HepG2 (cell line): ENCODE results near the gene KDM3B. TPM values are rescaled to one million over a fixed set of nuclear protein-coding genes. Genes with fewer than 3 reads are reported as not detected.

Source experiments
- ATAC-seq: fragments of 200-7000 bp; cut with Tn5 transposase; 3 replicates; pipeline ENCODE4 v1.9.1; 2020; ENCODE audit warnings: mild to moderate bottlenecking, moderate library complexity
- BruUV-seq: library from RNA; stranded (reverse); fragments of 400-500 nt; replicated peaks from 2 replicates; lab custom pipeline; 2021; lab: Mats Ljungman, UMichigan
- CTCF ChIA-PET: fragments of 300-600 bp; formaldehyde crosslinking; extraction: SDS; loops from one replicate; lab custom pipeline; 2021; ENCODE audit warnings: low total read pairs, inconsistent platforms, low intra/inter-chr PET ratio; lab: Yijun Ruan, JAX
- POLR2A ChIA-PET: fragments of 350-600 bp; sonication (Branson Sonifier 250); formaldehyde crosslinking; loops from one replicate; lab custom pipeline; 2020; ENCODE audit warnings: antibody characterized with exemption, inconsistent platforms; lab: Yijun Ruan, JAX
- DNase-seq: peaks from one replicate; pipeline ENCODE4 v3.0.0-alpha.2; 2015; ENCODE audit warnings: low spot score
- FAIRE-seq: peaks from 3 replicates; lab custom pipeline; 2011; peaks lifted over from hg19 to GRCh38; lab: Jason Lieb, UNC
- H2AFZ ChIP-seq: one replicate; pipeline ENCODE4 v1.6.1; 2011; ENCODE audit warnings: low read length, inconsistent platforms
- H3K27ac ChIP-seq: fragments of 300-600 bp; 3 replicates; pipeline ENCODE4 v1.8.0; 2011; ENCODE audit warnings: mixed run types, mild to moderate bottlenecking, mixed read lengths, low read length, inconsistent platforms; ENCODE audit not compliant: insufficient read depth; ENCODE audit errors: extremely low read length
- H3K27me3 ChIP-seq, 2 experiments: fragments of 200-600 bp in 1 of 2; 2 replicates in 1 of 2; 3 replicates in 1 of 2; pipeline versions ENCODE4 v1.6.0 to v1.8.0; 2011; ENCODE audit warnings: low read length in 2 of 2, mild to moderate bottlenecking in 2 of 2, moderate library complexity in 2 of 2, inconsistent platforms in 1 of 2; ENCODE audit not compliant: insufficient read depth in 2 of 2, control insufficient read depth in 1 of 2
- H3K36me3 ChIP-seq, 2 experiments: fragments of 200-600 bp in 1 of 2; replicated peaks in 1 of 2; 2 replicates in 1 of 2; 3 replicates in 1 of 2; pipeline versions ENCODE4 v1.5.1 to v1.8.0; 2011; ENCODE audit warnings: low read length in 2 of 2, inconsistent platforms in 1 of 2; ENCODE audit not compliant: insufficient read depth in 2 of 2, control insufficient read depth in 1 of 2
- H3K4me1 ChIP-seq: 2 replicates; pipeline ENCODE4 v1.5.1; 2012; ENCODE audit warnings: low read length, inconsistent platforms; ENCODE audit not compliant: insufficient read depth
- H3K4me2 ChIP-seq: 2 replicates; pipeline ENCODE4 v1.6.0; 2011; ENCODE audit warnings: low read depth, low read length, inconsistent platforms
- H3K4me3 ChIP-seq, 3 experiments: fragments of 200-600 bp in 1 of 3; sonication (generic), shearing (Covaris generic) in 1 of 3; replicated peaks in 1 of 3; 2 replicates each; pipeline ENCODE4 v1.5.1; 2011 to 2016; ENCODE audit warnings: low read length in 3 of 3, inconsistent platforms in 2 of 3, low read depth in 2 of 3, mild to moderate bottlenecking in 2 of 3, control low read depth in 1 of 3, mixed read lengths in 1 of 3; ENCODE audit not compliant: insufficient read depth in 1 of 3
- H3K79me2 ChIP-seq: one replicate; pipeline ENCODE4 v1.6.1; 2011; ENCODE audit warnings: low read length, inconsistent platforms; ENCODE audit not compliant: insufficient read depth
- H3K9ac ChIP-seq: 2 replicates; pipeline ENCODE4 v1.6.0; 2011; ENCODE audit warnings: mild to moderate bottlenecking, low read depth, low read length, inconsistent platforms; ENCODE audit not compliant: insufficient read depth
- H3K9me3 ChIP-seq: 2 replicates; pipeline ENCODE4 v1.5.1; 2012; ENCODE audit warnings: mild to moderate bottlenecking, low read length
- H4K20me1 ChIP-seq: 2 replicates; pipeline ENCODE4 v1.6.0; 2011; ENCODE audit warnings: inconsistent platforms, mild to moderate bottlenecking, low read length, moderate library complexity; ENCODE audit not compliant: insufficient read depth
- ARNT2 ChIP-seq: sonication (generic); formaldehyde crosslinking; IDR thresholded peaks from 2 replicates; pipeline ENCODE4 v1.8.0; 2022; ENCODE audit warnings: mild to moderate bottlenecking, low read depth, missing genetic modification reagents, moderate library complexity
- BCL6 ChIP-seq: IDR thresholded peaks from 2 replicates; pipeline ENCODE4 v1.6.1; 2016; ENCODE audit warnings: missing genetic modification reagents, missing compliant biosample characterization
- CENPBD1 ChIP-seq: sonication (generic); formaldehyde crosslinking; IDR thresholded peaks from 2 replicates; pipeline ENCODE4 v1.8.0; 2022; ENCODE audit warnings: missing genetic modification reagents, low read depth, mild to moderate bottlenecking, borderline replicate concordance
- CREM ChIP-seq, 2 experiments: sonication (generic) in 1 of 2; formaldehyde crosslinking in 1 of 2; IDR thresholded peaks; 2 replicates each; pipeline versions ENCODE4 v1.4.0 to v1.6.1; 2016 to 2020; ENCODE audit warnings: antibody characterized with exemption in 1 of 2, mild to moderate bottlenecking in 1 of 2, missing genetic modification reagents in 1 of 2
- ELF4 ChIP-seq: sonication (generic); formaldehyde crosslinking; IDR thresholded peaks from 2 replicates; pipeline ENCODE4 v1.5.0; 2020; ENCODE audit warnings: missing genetic modification reagents, mild to moderate bottlenecking, moderate library complexity, borderline replicate concordance
- GABPA ChIP-seq, 2 experiments: IDR thresholded peaks; 2 replicates each; pipeline ENCODE4 v1.6.1; 2011 to 2016; ENCODE audit warnings: low read depth in 2 of 2, low read length in 1 of 2, missing biosample characterization in 1 of 2, missing genetic modification characterization in 1 of 2
- HIVEP1 ChIP-seq: sonication (generic); formaldehyde crosslinking; IDR thresholded peaks from 2 replicates; pipeline ENCODE4 v1.4.0; 2020; ENCODE audit warnings: mild to moderate bottlenecking, missing genetic modification reagents
- HOXA9 ChIP-seq: sonication (generic); formaldehyde crosslinking; IDR thresholded peaks from 2 replicates; pipeline ENCODE4 v1.8.1; 2022; ENCODE audit warnings: missing genetic modification reagents, mild to moderate bottlenecking, moderate library complexity, borderline replicate concordance
- JUNB ChIP-seq: sonication (generic); formaldehyde crosslinking; IDR thresholded peaks from 2 replicates; pipeline ENCODE4 v1.8.0; 2022; ENCODE audit warnings: missing genetic modification reagents, mild to moderate bottlenecking, borderline replicate concordance
- MYC ChIP-seq: sonication (generic); formaldehyde crosslinking; IDR thresholded peaks from 2 replicates; pipeline ENCODE4 v1.9.0; 2021; ENCODE audit warnings: missing genetic modification reagents, borderline replicate concordance
- NFATC3 ChIP-seq: sonication (generic); formaldehyde crosslinking; IDR thresholded peaks from 2 replicates; pipeline ENCODE4 v1.5.1; 2020; ENCODE audit warnings: mild to moderate bottlenecking, missing genetic modification reagents
- NFKBIZ ChIP-seq: IDR thresholded peaks from 2 replicates; pipeline ENCODE4 v1.6.1; 2018; ENCODE audit warnings: missing genetic modification reagents, missing compliant biosample characterization
- RBM39 ChIP-seq: fragments of 200-400 bp; formaldehyde crosslinking; IDR thresholded peaks from one replicate; pipeline ENCODE4 v1.6.1; 2018; ENCODE audit warnings: antibody characterized with exemption, mild to moderate bottlenecking, low read depth, low read length; ENCODE audit not compliant: poor library complexity, severe bottlenecking
- RFX5 ChIP-seq: IDR thresholded peaks from 2 replicates; pipeline ENCODE4 v1.6.1; 2011; ENCODE audit warnings: low read depth, low read length, improper control_type of control experiment
- SALL1 ChIP-seq: sonication (generic); formaldehyde crosslinking; IDR thresholded peaks from 2 replicates; pipeline ENCODE4 v1.8.0; 2022; ENCODE audit warnings: mild to moderate bottlenecking, missing genetic modification reagents
- SAP130 ChIP-seq: IDR thresholded peaks from 2 replicates; pipeline ENCODE4 v1.6.1; 2016; ENCODE audit warnings: low read depth
- SMAD3 ChIP-seq: sonication (generic); formaldehyde crosslinking; IDR thresholded peaks from 2 replicates; pipeline ENCODE4 v1.4.0; 2020; ENCODE audit warnings: missing genetic modification reagents
- TEAD3 ChIP-seq: optimal IDR thresholded peaks from 2 replicates; pipeline ENCODE3; 2016; ENCODE audit warnings: borderline replicate concordance
- THAP11 ChIP-seq: IDR thresholded peaks from 2 replicates; pipeline ENCODE4 v1.6.1; 2016; ENCODE audit warnings: missing biosample characterization, missing genetic modification reagents
- YEATS2 ChIP-seq: sonication (generic); formaldehyde crosslinking; IDR thresholded peaks from 2 replicates; pipeline ENCODE4 v1.4.0; 2020; ENCODE audit warnings: missing genetic modification reagents, borderline replicate concordance
- ZFP37 ChIP-seq: sonication (generic); formaldehyde crosslinking; IDR thresholded peaks from 2 replicates; pipeline ENCODE4 v1.4.0; 2020; ENCODE audit warnings: missing genetic modification reagents, borderline replicate concordance
- ZFP82 ChIP-seq: sonication (generic); formaldehyde crosslinking; IDR thresholded peaks from 2 replicates; pipeline ENCODE4 v1.5.1; 2020; ENCODE audit warnings: mild to moderate bottlenecking, missing genetic modification reagents, borderline replicate concordance
- ZNF138 ChIP-seq: sonication (generic); formaldehyde crosslinking; IDR thresholded peaks from 2 replicates; pipeline ENCODE4 v1.5.0; 2020; ENCODE audit warnings: mild to moderate bottlenecking, low read depth, missing genetic modification reagents
- ZNF597 ChIP-seq: sonication (generic); formaldehyde crosslinking; IDR thresholded peaks from 2 replicates; pipeline ENCODE4 v1.5.0; 2020; ENCODE audit warnings: missing genetic modification reagents
- ZNF644 ChIP-seq: IDR thresholded peaks from 2 replicates; pipeline ENCODE4 v1.6.1; 2016; ENCODE audit warnings: low read depth
- ZNF792 ChIP-seq: IDR thresholded peaks from 2 replicates; pipeline ENCODE4 v1.6.1; 2016
- WGBS: methylation state at CpG from one replicate; pipeline ENCODE4 v1.1.6; 2017; ENCODE audit warnings: low lambda C conversion rate; 5-methylcytosine and 5-hydroxymethylcytosine counted together
- in situ Hi-C: cut with HindIII; loops from 2 replicates; pipeline ENCODE4 v1.10.0; 2017; ENCODE audit warnings: low pct_unique_long_range_greater_than_20kb; ENCODE audit not compliant: extremely low pct_ligation_motif_present
- intact Hi-C: fragments of 100-400 bp; cut with micrococcal nuclease; formaldehyde crosslinking; loops from one replicate; pipeline ENCODE4 v1.10.0; 2022; ENCODE audit not compliant: unreplicated experiment
- polyA plus RNA-seq, 8 experiments: library from polyadenylated mRNA; depleted of rRNA in 3 of 8; stranded (reverse) in 7 of 8; unstranded in 1 of 8; fragments of >200 nt; fragmentation: Illumina TruSeq in 4 of 8; extraction: Trizol in 4 of 8; gene quantifications; 2 replicates each; pipeline versions ENCODE4 v1.2.1 to v1.2.3, GENCODE V29; 2011 to 2016; ENCODE audit warnings: low read depth in 4 of 8, missing spikeins in 1 of 8, mixed read lengths in 1 of 8; ENCODE audit not compliant: insufficient read depth in 1 of 8
- total RNA-seq, 5 experiments: library from RNA; depleted of rRNA; stranded (reverse); fragments of >200 nt; fragmentation: Illumina TruSeq; extraction: Trizol; gene quantifications; 2 replicates each; pipeline ENCODE4 v1.2.3, GENCODE V29; 2016; ENCODE audit warnings: low read depth in 1 of 5

KDM3B gene
- total and polyA plus RNA-seq, 2 of the 13 experiments (the other 11 are each of a cell fraction or from before 2014, with no cell fraction given): 19.7 to 34.3 TPM

DNA sequence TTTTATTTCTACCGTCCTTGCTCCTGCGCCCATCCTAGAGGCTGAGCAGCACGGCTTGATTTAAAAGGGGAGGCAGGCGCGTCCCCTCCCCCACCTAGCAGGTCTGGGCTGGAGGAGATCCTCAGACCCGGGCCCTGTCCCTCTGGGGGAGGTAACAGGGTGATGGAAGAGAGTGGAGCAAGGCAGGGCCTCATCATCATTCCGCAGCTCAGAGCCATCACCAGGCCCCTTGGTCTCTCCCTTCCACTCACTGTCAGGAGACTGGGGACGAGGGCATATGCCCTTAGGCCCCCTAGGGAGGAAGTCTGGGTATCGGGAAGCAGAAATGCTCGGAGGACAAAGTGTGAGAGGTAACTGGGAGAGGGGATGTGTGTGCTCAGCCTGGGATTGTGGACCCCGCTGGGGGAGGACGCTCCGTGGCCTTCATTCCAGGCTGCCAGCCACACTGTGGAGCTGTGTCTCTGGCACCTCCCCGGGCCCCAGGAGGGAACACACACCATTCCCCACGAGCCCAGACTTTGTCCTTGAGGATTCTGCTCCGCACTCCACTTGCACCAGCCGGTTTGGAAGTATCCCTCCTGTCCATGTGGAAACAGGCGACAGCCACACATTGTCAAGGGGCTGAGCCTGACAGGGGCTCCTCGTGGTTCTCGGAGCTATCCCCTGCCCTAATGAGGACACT lies 87.1 kb downstream of the KDM3B start:
- ATAC-seq (peak; percentile 62), DNase-seq (no peak), FAIRE-seq (no peak)
- ChIA-PET CTCF (no interaction called here), POLR2A (interaction anchor here (1.3 kb wide), 1 partner anchor 26 kb away, joined by 3 read pairs; the partner anchor contains the start of gene EGR1)
- in situ Hi-C loops: loop anchor here (10.0 kb wide), 1 partner anchor 65 kb away; no protein-coding TSS in a partner anchor
- intact Hi-C loops: no loop called here
- Histone ChIP-seq H3K79me2 (no peaks in the 10 kb centered on the region), H3K27ac (no peak overlapping the region), H3K4me3 (peak overlapping the region; percentile 68 to 77 (median 76)), H3K27me3 (no peaks in the 10 kb centered on the region; a peak in 1 of 5 replicates), H4K20me1 (no peaks in the 10 kb centered on the region), H3K4me1 (peaks cover 42% of the 10 kb centered on the region), H3K9ac (peak overlapping the region; percentile 49), H3K4me2 (peak overlapping the region; percentile 99), H3K9me3 (no peaks in the 10 kb centered on the region), H3K36me3 (peaks cover 2 to 15% of the 10 kb centered on the region in 2 experiments), H2AFZ (peak overlapping the region; percentile 78)
- no TSS peak for BruUV-seq
- WGBS: 2% methylated on average over 9 of the region's 20 CpGs
- TF ChIP-seq ZNF597: no peak
- no peak for TF ChIP-seq SMAD3 (CRISPR knock-in tag)
- TF ChIP-seq ZNF792 (CRISPR knock-in tag): no peak
- no peak for TF ChIP-seq GABPA (IDR thresholded peaks at IDR 0.05; ENCODE audit: low read depth, low read length)
- TF ChIP-seq GABPA (CRISPR knock-in tag; IDR thresholded peaks at IDR 0.05; ENCODE audit: low read depth): no peak
- TF ChIP-seq CENPBD1 (CRISPR knock-in tag): no peak
- TF ChIP-seq NFATC3: no peak
- 0 out of 2 replicates have a peak, but pooled peaks have one; percentile 10 for TF ChIP-seq SALL1 (CRISPR knock-in tag)
- TF ChIP-seq ZFP82 (CRISPR knock-in tag): no peak
- no peak for TF ChIP-seq NFKBIZ (CRISPR knock-in tag)
- TF ChIP-seq HIVEP1: no peak
- peak; percentile 24 for TF ChIP-seq TEAD3
- TF ChIP-seq JUNB (CRISPR knock-in tag): no peak
- TF ChIP-seq ELF4 (CRISPR knock-in tag): no peak
- no peak for TF ChIP-seq YEATS2 (CRISPR knock-in tag)
- TF ChIP-seq BCL6 (CRISPR knock-in tag): no peak
- no peak for TF ChIP-seq THAP11 (CRISPR knock-in tag)
- TF ChIP-seq ARNT2 (CRISPR knock-in tag): no peak
- TF ChIP-seq ZNF644: no peak
- no peak for TF ChIP-seq RFX5
- TF ChIP-seq MYC (CRISPR knock-in tag): 0 out of 2 replicates have a peak, but pooled peaks have one; percentile 1
- TF ChIP-seq RBM39: no peak
- TF ChIP-seq ZNF138 (CRISPR knock-in tag): no peak
- TF ChIP-seq CREM (IDR thresholded peaks at IDR 0.05): no peak
- TF ChIP-seq CREM (CRISPR knock-in tag; IDR thresholded peaks at IDR 0.05): no peak
- no peak for TF ChIP-seq ZFP37 (CRISPR knock-in tag)
- peak; percentile 12 for TF ChIP-seq SAP130 (CRISPR knock-in tag)
- no peak for TF ChIP-seq HOXA9 (CRISPR knock-in tag)
